ENCODE measurements around the gene SIAH1.

The SIAH1 gene

GRCh38 chr16:48408688-48409087, 23.5 kb upstream of the SIAH1 start:
- TF ChIP-seq GATA3 (IDR thresholded peaks at IDR 0.05; ENCODE audit: low read depth, low read length) (no peak), GATA2 (IDR thresholded peaks at IDR 0.05; ENCODE audit: low read depth, low read length) (no peak)

GRCh38 chr16:48405907-48406306, 20.7 kb upstream of the SIAH1 start:
- TF ChIP-seq GATA2 (IDR thresholded peaks at IDR 0.05; ENCODE audit: low read depth, low read length) (no peak), GATA3 (IDR thresholded peaks at IDR 0.05; ENCODE audit: low read depth, low read length) (no peak)

DNA sequence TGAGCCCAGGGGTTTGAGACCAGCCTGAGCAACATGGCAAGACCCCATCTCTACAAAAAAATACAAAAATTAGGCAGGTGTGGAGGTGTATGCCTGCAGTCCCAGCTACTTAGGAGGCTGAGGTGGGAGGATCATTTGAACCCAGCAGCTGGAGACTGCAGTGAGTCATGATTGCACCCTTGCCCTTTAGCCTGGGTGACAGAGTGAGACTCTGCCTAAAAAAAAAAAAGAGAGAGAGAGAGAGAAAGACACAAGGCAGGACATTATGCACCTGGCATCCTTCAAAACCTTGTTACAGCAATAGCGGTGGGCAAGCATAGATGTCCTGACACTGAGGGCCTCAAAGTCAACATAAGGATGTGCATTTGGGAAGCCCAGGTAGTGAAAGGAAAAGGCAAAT, 19.9 kb upstream of the SIAH1 start:
- TF ChIP-seq GATA2 (IDR thresholded peaks at IDR 0.05; ENCODE audit: low read depth, low read length) (no peak), GATA3 (IDR thresholded peaks at IDR 0.05; ENCODE audit: low read depth, low read length) (no peak)

DNA sequence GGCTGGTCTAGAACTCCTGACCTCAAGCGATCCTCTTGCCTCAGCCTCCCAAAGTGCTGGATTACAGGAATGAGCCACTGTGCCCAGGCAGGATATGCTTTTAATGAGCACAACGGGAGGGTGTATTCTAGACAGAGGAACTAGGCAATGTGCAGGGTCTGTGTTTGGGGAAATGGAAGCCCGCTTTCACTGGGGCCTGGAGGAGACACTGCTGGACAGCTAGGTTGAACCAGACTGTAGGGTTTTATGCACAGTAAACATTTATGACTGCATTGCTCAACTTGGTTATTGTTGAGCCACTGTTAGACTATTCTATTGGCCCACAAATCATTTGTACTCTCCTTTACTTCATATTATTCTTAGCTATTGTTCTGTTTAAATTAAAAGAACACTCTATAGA, 10.2 kb upstream of the SIAH1 start:
- TF ChIP-seq GATA2 (IDR thresholded peaks at IDR 0.05; ENCODE audit: low read depth, low read length) (no peak), GATA3 (IDR thresholded peaks at IDR 0.05; ENCODE audit: low read depth, low read length) (no peak)

DNA sequence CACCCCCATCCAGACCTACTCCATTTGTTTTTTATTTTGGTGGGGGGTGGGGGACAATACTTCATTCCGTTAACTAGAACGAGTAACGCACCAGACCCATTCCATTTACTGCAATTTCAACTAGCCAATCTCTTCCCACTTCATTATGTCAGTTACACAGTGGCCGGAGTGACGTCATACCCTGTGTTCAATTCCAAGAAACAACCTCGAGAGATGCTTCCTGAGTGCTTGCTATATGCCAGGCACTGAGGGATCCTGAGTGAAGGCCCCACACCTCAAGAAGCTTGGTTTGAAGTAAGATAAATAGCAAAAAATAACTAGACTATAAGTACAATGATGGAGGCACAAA, 9.1 kb upstream of the SIAH1 start:
- TF ChIP-seq GATA2 (IDR thresholded peaks at IDR 0.05; ENCODE audit: low read depth, low read length) (no peak), GATA3 (IDR thresholded peaks at IDR 0.05; ENCODE audit: low read depth, low read length) (no peak)

GRCh38 chr16:48393485-48394354, 8.5 kb upstream of the SIAH1 start:
- TF ChIP-seq GATA3 (IDR thresholded peaks at IDR 0.05; ENCODE audit: low read depth, low read length) (peak; percentile 63), GATA2 (IDR thresholded peaks at IDR 0.05; ENCODE audit: low read depth, low read length) (peak; percentile 94)

DNA sequence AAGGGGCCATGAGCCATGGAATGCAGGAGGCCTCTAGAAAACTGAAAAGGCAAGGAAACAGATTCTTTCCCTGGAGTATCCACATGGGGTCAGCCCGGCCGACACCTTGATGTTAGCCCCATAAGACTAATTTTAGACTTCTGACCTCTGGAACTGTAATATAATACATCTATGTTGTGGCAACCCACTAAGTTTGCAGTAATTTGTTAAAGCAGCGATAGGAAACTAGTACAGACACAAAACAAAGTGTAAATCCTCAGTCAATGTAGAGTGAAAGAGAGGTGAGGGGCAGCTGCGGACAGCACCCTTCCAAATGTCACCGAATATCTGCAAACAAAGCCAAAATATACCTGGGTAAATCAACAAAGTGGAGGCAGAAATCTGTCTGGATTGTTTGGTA, 7.2 kb upstream of the SIAH1 start:
- TF ChIP-seq GATA3 (IDR thresholded peaks at IDR 0.05; ENCODE audit: low read depth, low read length) (no peak), GATA2 (IDR thresholded peaks at IDR 0.05; ENCODE audit: low read depth, low read length) (no peak)

DNA sequence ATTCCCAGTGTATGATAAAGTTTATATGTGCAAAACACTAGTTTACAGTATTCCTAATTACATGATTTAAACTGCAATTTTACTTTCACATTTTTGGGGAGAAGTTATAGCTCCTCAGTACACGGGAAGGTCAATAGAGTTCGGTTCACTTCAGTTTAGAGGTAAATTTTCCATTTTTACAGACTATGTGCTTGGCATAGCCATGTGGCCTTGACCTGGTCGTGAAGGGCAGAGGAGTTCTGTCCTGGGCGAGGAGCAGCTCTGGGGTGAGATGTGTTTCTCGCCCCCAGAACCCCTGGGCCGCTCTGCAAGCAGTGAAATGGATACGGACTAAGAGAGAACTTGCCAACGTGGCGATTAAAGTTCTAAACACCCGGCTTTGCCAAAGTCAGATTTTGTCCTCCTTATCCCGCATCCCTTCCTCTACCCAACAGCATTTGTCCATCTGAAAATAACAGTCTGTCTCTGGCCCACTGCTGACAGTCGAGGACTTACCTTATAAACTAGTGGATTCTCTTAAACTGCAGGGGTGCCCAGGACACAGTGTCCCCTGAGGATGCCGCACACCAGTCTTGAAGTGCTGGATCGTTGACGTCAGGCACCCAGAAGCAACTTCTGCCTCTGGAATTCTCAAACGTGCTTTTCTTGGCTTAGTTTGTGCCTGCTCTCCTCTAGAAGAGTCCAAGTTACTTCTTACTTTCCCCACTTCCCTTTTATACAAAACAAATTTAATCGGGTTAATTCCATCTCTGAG, 1.5 kb upstream of the SIAH1 start:
- TF ChIP-seq GATA3 (IDR thresholded peaks at IDR 0.05; ENCODE audit: low read depth, low read length) (no peak), GATA2 (IDR thresholded peaks at IDR 0.05; ENCODE audit: low read depth, low read length) (no peak)

GRCh38 chr16:48384520-48385252, 527 bp downstream of the SIAH1 start:
- TF ChIP-seq GATA3 (IDR thresholded peaks at IDR 0.05; ENCODE audit: low read depth, low read length), result no peak
- no peak for TF ChIP-seq GATA2 (IDR thresholded peaks at IDR 0.05; ENCODE audit: low read depth, low read length)

GRCh38 chr16:48383877-48384519, 1.2 kb downstream of the SIAH1 start:
- no peak for TF ChIP-seq GATA3 (IDR thresholded peaks at IDR 0.05; ENCODE audit: low read depth, low read length)
- TF ChIP-seq GATA2 (IDR thresholded peaks at IDR 0.05; ENCODE audit: low read depth, low read length), result no peak

DNA sequence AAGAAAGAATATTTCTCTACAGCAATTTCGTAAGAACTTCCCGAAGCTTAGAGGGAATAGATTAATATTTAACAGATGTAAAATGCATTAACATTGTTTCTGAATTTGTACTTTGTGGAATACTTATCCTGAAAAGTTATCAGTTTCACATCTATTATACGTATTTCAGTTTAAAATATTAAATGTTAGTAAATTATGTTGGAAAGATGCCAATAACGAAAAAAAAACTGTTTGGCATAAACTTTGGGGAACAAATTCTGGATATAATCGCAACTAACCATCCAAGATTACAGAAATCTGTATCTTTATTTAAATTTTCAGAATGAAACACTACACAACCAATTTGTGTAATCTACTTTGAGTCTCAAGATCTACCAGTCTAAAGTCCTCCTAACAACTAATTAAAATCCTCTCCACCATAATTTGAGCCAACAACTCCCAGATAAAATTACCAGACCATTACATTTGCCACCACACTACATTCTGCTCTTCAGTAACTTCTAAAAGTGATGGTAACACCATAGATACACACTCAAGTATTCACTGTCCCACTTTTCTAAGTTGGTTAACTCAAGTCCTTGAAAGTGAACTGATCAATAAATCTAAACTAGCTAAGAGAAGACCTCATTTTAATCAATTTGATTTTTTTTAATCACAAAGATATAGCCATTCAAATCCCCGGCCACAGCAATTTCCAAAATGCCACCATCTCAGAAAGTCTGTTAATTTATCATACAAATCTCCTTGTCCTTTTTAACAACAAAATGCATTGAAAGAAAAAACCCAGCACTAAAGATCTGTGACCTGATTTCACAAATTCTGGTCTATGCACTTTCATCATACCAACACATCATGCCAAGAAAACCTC, 2.0 kb downstream of the SIAH1 start:
- TF ChIP-seq GATA3 (IDR thresholded peaks at IDR 0.05; ENCODE audit: low read depth, low read length), result no peak
- TF ChIP-seq GATA2 (IDR thresholded peaks at IDR 0.05; ENCODE audit: low read depth, low read length), result no peak

GRCh38 chr16:48382131-48382530, 3.1 kb downstream of the SIAH1 start:
- no peak for TF ChIP-seq GATA2 (IDR thresholded peaks at IDR 0.05; ENCODE audit: low read depth, low read length)
- TF ChIP-seq GATA3 (IDR thresholded peaks at IDR 0.05; ENCODE audit: low read depth, low read length), result no peak

GRCh38 chr16:48381201-48381600, 4.0 kb downstream of the SIAH1 start:
- TF ChIP-seq GATA3 (IDR thresholded peaks at IDR 0.05; ENCODE audit: low read depth, low read length), result no peak
- no peak for TF ChIP-seq GATA2 (IDR thresholded peaks at IDR 0.05; ENCODE audit: low read depth, low read length)

All from SH-SY5Y (cell line).